HG03196 (cell line): ENCODE results near the gene NAT8L.
"Not testable (repeated sequence)": the region's sequence is repeated elsewhere in the genome, so short reads cannot be mapped to it uniquely, and the experiment has no call there.

Source experiments
- ATAC-seq: cut with Tn5 transposase; IDR thresholded peaks from one replicate; pipeline ENCODE4 v1.9.1; 2021; ENCODE audit not compliant: unreplicated experiment

NAT8L gene, protein sequence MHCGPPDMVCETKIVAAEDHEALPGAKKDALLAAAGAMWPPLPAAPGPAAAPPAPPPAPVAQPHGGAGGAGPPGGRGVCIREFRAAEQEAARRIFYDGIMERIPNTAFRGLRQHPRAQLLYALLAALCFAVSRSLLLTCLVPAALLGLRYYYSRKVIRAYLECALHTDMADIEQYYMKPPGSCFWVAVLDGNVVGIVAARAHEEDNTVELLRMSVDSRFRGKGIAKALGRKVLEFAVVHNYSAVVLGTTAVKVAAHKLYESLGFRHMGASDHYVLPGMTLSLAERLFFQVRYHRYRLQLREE

DNA sequence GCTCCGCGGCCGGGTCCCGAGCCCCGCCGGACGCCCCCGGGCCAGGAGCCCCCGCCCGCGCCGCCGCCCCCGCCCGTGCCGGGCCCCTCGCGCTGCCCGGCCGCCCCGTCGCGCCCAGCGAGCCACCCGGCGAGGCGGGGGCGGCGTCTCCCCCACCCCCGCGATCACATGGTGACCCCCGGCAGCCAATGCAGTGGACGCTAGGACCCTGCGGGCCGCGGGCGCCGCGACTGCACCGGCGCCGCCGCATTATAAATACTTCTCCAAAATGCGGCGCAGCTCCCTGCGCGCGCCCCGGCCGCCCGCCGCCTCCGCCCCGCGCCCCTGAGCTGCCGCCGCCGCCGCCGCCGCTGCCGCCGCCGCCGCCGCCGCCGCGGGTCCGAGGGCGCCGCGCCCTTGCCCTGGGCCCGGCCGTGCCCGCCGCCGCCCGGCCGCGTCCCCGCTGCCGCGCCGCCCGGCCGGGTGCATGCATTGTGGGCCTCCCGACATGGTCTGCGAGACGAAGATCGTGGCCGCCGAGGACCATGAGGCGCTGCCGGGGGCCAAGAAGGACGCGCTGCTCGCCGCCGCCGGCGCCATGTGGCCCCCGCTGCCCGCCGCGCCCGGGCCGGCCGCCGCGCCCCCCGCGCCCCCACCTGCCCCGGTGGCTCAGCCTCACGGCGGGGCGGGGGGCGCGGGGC, at the start of gene NAT8L:
Gene NAT8L, plus strand, starts transcription at position 282 of the 680 bp plus-strand sequence. Its CDS starts 185 bp downstream, at position 467.
- no peak for ATAC-seq

DNA sequence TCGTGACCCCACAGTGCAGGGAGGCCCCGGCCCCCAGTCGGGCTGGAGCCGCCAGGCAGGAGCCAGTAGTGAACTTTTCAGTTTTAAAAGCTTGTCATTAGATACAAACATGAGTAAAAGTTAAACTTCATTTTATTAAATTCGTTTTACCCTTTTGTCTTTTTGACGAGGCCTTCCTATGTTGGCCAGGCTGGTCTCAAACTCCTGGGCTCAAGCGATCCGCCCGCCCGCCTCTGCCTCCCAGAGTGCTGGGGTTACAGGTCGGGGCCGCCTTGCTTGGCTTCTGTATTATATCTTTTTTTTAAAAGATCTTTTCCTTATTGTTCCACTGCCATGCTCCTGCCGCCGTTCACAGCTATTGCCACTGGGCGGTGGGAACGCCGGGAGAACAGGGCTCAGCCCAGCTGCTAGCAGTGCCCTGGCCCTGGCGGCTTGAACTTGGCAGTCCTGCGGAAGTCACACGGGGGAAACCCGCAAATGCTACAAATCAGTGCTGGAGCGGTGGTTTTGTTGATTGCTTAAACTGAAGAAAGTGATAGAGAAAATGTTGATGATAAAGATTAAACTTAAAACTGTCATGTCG, 49.4 kb upstream of the NAT8L start:
- ATAC-seq = no peak

DNA sequence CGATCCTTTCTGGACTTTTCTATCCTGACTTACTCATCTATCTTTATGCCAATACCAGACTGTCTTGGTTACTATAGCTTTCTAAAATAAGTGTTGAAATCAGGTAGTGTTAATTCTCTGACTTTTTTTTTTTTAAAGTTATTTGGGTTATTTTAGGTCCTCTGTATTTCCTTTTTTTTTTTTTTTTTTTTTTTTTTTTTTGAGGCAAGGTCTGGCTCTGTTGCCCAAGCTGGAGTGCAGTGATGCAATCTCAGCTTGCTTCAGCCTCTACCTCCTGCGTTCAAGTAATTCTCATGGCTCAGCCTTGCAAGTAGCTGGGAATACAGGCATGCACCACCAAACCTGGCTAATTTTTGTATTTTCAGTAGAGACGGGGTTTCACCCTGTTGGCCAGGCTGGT, 47.5 kb upstream of the NAT8L start:
- no peak for ATAC-seq

DNA sequence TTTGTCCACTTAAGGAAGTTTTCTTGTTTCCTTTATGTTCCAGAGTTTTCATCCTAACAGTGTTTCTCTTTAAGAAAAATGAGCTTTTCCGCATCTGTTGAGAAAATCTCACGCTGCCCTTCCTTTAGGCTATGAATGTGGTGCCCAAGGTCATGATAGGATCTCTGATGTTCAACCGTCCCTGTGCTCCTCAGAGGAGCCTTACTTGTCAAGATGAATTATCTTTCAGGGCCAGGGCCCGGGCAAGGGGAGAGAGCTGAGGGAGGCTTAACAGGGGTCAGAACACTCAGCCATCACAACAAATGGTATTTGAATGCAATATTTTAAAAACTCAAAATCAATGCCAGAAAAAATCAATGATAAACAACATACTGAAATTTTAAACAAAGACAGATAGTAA, 44.1 kb upstream of the NAT8L start:
- ATAC-seq = no peak

DNA sequence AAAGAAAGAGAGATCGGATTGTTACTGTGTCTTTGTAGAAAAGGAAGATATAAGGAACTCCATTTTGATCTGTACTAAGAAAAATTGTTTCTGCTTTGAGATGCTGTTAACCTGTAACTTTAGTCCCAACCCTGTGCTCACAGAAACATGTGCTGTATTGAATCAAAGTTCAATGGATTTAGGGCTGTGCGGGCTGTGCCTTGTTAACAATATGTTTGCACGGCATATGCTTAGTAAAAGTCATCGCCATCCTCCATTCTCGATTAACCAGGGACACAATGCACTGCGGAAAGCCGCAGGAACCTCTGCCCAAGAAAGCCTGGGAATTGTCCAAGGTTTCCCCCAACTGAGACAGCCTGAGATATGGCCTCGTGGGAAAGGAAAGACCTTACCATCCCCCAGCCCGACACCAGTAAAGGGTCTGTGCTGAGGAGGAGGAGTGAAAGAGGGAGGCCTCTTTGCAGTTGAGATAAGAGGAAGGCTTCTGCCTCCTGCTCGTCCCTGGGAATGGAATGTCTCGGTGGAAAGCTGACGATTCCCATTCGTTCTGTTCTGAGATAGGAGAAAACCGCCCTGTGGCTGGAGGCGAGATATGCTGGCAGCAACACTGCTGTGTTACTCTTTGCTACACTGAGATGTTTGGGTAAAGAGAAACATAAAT, 37.6 kb upstream of the NAT8L start:
- ATAC-seq = not testable (repeated sequence)

DNA sequence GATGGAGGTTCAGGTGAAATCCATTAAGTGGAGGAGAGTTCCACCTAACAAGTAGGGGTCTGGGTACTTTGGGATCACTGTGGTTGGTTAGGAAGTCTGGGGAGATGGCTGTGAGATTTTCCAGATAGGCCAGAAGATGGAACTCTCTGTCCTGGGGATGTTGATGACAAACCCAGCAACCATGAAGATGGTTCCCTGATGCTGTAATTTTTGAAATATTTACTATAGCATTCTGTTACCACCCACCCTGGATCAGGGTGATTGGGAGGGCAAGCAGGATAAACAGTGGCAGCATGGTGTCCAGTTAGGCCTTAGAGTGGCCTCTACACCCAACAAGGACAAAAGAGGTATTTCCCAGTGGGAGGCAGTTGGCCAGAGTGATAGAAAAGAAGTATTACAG, 34.4 kb upstream of the NAT8L start:
- ATAC-seq = no peak

DNA sequence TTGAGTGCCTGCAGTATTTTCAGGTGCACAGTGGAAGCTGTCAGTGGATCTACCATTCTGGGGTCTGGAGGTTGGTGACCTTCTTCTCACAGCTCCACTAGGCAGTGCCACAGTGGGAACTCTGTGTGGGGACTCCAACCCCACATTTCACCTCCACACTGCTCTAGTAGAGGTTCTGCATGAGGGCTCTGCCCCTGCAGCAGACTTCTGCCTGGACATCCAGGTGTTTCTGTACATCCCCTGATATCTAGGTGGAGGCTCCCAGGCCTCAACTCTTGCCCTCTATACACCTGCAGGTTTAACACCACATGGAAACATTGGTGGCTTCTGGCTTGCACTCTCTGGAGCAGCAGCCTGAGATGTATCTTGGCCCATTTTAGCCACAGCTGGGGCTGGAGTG, 33.3 kb upstream of the NAT8L start:
- ATAC-seq = no peak

DNA sequence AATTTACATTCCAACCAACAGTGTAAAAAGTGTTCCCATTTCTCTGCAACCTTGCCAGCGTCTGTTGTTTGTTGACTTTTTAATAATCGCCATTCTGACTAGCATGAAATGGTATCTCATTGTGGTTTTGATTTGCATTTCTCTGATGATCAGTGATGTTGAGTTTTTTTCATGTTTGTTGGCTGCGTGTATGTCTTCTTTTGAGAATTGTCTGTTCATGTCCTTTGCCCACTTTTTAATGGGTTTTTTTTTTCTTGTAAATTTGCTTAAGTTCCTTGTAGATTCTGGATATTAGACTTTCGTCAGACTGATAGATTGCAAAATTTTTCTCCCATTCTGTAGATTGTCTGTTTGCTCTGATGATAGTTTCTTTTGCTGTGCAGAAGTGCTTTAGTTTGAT, 32.0 kb upstream of the NAT8L start:
- not testable (repeated sequence) for ATAC-seq

DNA sequence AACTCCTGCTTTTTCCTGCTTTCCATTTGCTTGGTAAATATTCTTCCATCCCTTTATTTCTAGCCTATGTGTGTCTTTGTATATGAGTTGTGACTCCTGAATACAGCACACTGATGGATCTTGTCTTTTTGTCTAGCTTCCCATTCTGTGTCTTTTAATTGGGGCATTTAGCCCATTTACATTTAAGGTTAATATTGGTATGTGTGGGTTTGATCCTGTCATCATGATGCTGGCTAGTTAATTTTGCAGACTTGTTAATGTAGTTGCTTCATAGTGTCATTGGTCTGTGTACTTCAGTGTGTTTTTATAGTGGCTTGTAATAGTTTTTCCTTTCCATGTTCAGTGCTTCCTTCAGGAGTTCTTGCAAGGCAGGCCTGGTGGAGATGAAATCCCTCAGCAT, 28.0 kb upstream of the NAT8L start:
- not testable (repeated sequence) for ATAC-seq

DNA sequence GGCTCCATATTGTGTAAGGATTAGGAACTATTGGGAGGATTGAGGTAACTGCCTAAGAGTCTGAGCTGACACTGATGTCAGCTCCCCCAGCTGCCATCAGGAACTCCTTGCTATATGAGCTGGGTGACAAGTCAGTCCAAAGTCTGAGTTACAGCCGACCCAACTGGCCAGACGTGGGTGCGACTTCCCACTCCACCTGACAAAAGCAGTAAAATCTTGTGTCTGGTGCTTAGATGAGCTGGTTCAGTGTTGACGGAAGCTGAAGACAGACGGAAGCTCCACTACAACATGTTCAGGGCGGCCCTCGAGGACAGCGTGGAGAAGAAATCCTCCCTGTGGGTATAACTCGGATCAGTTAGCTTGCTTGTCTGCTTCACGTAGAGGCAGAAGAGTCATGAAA, 22.8 kb upstream of the NAT8L start:
- ATAC-seq = no peak

DNA sequence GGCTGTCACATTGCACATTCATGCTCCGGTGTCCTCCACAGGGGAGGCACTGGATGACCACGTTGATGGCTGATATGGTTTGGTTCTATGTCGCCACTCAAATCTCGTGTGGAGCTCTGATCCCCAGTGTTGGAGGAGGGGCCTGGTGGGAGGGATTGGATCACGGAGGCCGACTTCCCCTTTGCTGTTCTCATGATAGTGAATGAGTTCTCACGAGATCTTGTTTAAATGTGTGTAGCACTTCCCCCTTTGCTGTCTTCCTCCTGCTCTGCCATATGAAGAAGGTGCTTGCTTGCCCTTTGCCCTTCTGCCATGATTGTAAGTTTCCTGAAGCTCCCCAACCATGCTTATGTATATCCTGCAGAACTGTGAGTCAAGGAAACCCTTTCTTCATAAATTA, 22.3 kb upstream of the NAT8L start:
- ATAC-seq = no peak

DNA sequence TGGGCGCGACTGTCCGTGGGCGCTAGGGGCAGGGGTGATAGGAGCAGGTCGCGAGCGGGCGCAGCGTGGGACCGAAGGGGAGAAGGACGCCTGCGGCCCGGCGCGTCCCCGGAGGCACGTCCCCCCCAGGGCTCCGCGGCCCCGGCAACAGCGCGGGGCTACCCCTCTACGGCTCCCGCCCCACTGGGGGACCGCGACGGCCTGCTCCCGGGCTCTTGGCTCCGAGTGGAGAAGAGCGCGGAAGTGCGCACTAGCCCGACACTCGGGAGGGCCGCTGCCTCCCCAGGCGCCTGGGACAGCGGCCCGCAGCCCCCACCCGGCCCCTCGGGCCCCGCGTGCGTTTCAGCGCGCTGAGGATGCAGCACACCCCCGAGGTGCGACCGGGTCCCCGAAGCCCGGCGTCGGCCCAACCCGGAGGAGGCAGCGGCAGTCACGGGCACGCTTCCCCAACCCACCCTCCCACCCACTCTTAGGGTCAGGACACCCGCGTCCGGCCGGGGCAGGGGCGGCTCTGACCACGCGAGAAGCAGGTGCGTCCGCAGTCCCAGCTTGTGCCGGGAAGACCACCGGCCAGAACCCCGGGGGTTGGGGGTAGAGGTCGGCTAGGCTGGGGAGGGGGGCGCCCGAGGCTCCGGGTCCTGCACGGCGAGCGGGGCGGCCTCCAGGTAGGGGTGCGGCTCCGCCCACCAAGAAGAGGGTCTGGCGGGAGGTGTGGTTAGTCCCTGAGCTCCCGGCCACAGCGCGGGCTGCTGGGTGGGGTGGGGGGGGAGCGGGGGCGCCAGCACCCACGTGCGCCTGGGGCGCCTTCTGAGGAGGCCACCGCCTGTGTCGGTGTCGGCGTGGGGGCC, 18.5 kb upstream of the NAT8L start:
- ATAC-seq = no peak

DNA sequence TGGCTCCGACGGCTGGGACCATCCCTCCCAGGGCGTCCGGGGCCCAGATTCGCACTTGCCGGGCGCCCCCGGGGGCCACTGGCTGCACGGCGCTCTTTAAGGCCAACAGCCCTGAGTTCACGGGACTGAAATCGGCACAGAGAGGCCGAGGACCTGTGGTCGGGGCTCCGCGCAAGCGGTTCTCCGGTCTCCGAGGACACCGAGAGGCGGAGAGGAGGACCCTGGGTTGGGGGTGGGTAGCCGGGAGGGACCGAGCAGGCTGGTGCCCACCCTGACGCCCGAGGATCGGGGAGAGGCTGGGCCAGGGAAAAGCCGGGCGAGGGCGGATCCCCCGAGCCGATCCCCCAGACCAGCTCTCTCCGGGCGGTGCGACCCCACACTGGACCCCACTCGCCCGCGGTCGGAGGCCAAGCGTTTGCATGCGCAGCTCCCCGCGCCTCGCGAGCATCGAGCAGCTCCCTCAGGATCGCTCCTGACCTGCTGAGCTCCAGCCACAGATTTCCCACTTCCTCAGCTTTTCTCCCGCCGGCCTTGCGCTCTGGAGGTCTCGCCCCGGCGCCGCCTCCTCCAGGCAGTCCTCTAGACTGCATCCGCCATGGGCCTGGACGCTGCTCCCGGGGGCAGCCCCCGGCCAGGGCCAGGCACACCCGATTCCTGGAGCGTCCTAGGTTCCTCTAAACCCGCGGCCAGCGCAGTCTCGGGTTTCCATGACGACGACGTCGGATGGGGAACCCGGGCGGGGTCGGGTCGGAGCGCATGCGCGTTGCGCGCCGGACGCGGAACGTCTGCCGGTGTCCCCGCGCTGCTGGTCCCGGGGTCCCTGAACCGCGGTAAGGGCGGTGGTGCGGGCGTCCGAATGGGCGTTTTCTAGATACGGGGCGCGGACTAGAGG, 17.6 kb upstream of the NAT8L start:
- peak; percentile 56 for ATAC-seq

DNA sequence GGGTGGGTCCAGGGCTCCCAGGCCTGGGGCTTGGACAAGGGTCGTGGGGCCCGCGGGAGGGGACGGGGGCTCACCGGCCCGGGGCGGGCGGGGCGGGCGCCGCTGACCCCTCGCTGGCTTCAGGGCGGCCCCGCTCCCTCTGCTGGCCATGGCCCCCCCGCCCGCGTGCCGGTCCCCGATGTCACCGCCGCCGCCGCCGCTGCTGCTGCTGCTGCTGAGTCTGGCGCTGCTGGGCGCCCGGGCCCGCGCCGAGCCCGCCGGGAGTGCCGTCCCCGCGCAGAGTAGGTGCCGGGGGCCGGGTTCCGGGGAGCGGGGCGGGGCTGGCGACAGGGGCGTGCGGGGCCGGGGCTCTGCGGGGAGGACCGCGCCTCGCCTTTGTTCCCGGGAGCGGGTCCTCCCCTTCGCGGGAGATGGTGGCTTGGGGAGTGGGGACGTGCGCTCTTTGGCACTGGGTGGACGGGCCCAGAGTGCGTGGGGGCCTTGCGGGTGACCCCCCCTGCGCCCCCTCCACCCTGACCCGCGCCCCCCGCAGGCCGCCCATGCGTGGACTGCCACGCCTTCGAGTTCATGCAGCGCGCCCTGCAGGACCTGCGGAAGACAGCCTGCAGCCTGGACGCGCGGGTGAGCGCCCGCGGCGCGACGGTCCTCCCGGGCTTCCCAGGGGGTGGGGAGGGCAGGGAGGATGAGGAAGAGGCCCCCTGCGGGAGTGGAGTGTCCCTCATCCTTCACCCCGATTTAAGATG, 16.8 kb upstream of the NAT8L start:
- peak; percentile 28 for ATAC-seq

DNA sequence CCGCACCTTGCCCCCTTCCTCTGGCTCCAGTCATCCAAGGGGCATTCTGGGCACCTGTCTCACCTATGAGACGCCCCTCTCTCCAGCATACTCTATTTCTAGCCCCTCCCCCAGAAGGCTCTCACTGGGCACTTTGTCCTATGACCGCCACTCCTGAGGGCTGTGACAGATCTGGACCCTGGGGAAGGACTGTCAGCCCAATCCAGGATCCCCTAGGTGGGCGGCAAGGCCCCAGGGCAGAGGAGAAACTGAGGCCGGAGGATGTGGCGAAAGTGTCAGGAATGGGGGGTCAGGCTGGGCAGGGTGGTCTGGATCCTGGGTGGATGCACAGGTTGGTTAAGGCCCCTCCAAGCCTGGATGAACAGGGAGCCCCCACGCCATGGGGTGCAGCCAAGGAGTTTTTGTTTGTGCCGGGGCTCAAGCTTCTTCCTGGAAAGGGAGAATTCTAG, 16.2 kb upstream of the NAT8L start:
- no peak for ATAC-seq

DNA sequence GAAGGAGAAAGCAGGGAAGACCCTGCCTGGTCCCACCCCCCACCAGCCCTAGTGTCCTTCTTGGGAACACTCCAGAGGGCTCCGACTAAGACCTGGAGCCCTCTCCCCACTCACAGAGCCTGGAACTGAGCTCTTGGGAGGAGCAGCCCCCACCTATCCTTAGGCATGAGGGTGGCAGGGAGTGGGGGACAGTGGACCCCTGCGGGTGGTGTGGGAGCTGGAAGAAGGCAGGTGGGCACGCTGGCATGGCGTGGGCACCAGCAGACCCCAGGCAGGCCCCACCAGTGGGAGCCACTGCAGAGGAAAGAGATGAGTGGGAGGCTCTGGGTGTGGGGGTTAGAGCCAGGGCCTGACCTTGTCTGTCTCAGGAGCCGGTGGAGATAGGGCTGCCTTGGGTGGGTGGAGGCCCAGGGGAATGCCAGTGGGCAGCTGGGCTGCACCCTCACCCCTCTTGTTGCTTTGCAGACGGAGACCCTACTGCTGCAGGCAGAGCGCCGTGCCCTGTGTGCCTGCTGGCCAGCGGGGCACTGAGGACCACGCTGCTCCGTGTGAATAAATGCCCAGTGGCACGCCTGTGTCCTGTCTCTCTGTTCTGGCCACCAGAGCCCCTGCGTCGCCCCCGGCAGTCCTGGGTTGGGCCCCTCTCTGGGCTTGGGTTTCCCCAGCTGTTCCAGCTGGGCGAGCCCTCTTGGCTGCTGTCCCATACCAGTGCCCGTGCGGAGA, 15.6 kb upstream of the NAT8L start:
- no peak for ATAC-seq

DNA sequence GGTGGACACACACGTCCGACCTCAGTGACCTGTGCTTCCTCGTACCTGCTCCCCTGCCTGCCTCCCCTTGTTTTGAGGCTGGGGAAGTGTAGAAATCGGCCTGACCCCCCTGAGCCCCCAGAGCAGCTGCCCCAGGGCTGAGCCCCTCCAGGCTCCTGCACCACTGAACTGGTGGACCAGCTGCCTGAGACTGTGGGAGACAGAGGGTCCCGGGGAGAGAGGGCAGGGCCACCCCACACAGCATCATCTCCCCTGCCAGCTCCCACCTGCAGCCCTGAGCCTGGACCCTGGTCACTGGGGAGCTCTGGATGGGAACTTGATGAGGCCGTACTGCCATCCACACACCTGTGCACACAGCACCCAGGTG, 15.0 kb upstream of the NAT8L start:
- ATAC-seq = no peak
